Fibroblast of lung (primary cell): ENCODE results near the gene PDE6A.

ENCODE experiments used
- CTCF ChIP-seq, 2 donors: IDR thresholded peaks in 1 of 2; conservative IDR thresholded peaks in 1 of 2; 1 replicate in 1 of 2; 2 replicates in 1 of 2; pipeline ENCODE4 v1.5.1; 2011 to 2012; ENCODE audit warnings: low read length in 2 of 2, control low read depth in 1 of 2, inconsistent platforms in 1 of 2, low read depth in 1 of 2, mild to moderate bottlenecking in 1 of 2
- EZH2 ChIP-seq: IDR thresholded peaks from 2 replicates; pipeline ENCODE4 v1.5.1; 2012; ENCODE audit warnings: low read length, control low read depth, mild to moderate bottlenecking; ENCODE audit errors: missing control alignments

- no peak for TF ChIP-seq CTCF (conservative IDR thresholded peaks at IDR 0.05 in 1 of 2, IDR thresholded peaks at IDR 0.05 in 1 of 2; ENCODE audit: low read depth in 1 of 2, low read length in 2 of 2)
- TF ChIP-seq EZH2 = no peak
These were observed 84.8 kb downstream of the PDE6A start for GRCh38 chr5:149859746-149860145.
